GM21360 (cell line): Measurements from ENCODE around the gene SDR39U1.

Experiments used
- ATAC-seq: cut with Tn5 transposase; IDR thresholded peaks from one replicate; pipeline ENCODE4 v1.9.1; 2021; ENCODE audit warnings: mild to moderate bottlenecking, moderate library complexity; ENCODE audit not compliant: unreplicated experiment

SDR39U1 gene

DNA sequence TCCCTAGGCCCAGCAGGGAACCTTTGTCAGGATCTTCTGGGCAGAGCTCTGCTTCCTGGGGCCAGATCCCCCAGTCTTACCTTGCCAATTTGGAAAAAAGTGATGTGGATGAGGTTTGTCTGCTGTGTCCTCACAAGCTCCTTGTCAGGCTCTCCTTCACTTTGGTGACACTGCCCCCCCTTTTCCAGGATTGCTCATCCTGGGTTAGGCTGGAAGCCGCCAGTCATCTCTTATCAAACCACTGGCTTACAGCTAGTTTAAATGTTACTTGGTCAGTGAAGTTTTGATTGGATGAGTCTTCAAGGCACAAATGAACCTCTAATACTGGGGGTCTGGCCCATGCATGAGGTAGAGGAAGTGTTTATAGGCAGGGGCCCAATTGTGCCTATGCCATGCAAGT is 28.5 kb downstream of the SDR39U1 start:
- no peak for ATAC-seq

- ATAC-seq: no peak
Measured at GRCh38 chr14:24411443-24412389, 30.9 kb downstream of the SDR39U1 start.

- no peak for ATAC-seq
Measured at GRCh38 chr14:24409956-24410355, 32.6 kb downstream of the SDR39U1 start.

DNA sequence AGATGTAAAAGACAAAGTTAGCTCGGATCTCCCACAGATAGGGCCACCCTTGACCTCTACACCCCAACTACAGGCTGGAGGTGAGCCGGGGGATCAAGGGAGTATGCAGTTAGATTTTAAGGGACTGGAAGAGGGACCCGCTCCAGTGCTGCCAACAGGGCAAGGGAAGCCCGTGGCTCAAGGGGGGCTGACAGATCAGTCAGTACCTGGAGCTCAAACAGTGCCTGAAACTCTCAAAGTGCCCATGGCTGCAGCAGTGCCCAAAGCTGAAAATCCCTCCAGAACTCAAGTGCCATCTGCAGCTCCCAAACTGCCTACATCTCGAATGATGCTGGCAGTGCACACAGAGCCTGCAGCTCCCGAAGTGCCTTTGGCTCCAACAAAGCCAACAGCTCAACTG is 33.4 kb downstream of the SDR39U1 start:
- no peak for ATAC-seq

DNA sequence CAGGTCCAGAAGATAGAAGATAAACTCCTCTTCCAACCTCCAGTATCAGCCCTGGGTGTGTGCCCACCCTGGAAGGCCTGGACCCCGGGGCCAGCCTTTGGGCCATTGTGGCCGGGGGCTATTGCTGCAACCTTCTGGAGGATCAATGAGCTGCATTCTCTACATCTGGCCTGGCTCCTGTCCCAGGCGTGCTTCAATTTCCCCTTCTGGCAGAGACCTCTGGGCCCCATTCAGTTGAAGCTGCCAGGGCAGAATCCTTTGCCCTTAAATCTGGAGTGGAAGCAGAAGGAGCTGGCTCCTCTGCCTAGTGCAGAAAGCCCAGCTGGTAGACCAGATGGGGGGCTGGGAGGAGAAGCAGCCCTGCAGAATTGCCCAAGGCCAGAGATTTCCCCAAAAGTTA is 33.8 kb downstream of the SDR39U1 start:
- ATAC-seq: no peak

DNA sequence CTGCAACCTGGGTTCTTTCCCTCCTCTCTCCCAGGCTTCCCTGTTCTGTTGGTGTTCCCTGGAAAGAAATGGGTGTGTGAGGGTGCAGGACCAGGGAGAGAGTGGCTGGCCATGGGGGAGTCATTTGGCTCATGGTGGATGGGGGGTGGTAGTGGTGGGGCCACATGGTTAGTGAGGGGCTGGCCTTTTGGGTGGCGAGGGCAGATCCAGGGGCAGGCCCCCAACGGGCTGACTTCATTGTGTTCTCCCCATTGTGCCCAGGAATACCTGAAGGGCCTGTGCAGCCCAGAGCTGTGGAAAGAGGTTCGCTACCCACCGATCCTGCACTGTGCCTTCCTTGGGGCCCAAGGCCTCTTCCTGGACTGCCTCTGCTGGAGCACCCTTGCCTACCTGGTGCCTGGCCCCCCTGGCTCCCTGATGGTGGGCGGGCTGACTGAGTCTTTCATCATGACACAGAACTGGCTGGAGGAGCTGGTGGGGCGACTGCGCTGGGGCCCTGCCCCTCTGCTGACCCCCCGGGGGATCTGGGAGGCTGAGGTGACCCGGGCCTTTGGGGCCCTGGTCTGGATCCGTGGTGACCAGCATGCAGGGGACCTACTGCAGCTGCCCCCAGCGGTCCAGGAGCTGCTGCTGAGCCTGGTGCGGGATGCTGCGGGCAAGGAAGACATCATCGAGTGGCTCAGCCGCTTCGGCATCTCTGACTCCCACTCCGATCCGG is 34.8 kb downstream of the SDR39U1 start:
- ATAC-seq: no peak

GRCh38 chr14:24406416-24406815 is 36.2 kb downstream of the SDR39U1 start:
- ATAC-seq: no peak

DNA sequence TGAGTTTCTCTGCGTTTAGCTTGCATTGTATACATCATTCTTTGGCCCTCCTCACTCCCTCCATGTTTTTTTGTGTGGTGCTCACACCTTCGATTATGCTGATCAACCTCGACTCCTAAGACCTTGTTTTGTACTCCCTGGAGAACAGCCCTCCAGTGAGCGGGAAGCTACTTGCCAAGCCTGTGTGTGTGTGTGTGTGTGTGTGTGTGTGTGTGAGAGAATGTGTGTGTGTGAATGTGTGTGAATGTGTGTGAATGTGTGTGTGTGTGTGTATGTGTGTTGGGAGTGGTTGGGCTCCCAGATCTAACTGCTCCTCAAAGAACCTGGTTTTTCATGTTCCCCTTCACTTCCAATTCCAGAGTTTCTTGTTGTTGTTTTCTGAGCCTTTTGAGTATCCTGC is 37.8 kb downstream of the SDR39U1 start:
- no peak for ATAC-seq

DNA sequence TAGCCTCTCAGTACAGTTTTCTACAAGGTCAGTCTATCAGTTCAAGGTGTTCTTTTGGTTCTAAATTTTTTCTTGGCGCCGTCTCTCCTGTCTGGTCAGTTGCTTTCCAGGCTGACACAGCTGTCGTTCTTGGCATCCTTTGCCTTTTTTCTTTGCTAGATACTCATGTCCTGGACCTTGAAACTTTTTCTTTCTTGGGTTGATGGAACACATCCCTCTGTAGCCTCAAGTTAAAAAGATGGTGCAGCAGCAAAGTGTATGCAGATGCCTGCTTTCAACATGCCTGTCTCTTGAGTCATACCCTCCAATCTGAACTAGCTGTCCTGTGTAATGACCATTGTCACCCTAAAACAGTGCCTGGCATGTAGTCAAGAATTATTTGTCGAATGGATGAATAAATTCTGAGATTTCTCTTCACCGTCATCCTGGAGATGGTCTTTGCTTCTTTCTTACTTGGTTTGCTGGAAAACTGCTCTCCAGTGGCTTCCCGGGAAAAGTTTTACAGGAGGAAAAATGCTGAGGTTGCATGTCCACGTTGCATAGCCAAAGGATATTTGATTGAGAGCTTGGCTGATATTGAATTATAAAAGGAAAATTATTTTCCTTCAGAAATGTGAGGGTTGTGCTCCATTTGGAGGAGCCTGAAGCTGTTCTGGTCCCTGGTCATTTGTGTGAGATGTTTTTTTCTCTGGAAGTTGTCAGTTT is 39.1 kb downstream of the SDR39U1 start:
- ATAC-seq: no peak

DNA sequence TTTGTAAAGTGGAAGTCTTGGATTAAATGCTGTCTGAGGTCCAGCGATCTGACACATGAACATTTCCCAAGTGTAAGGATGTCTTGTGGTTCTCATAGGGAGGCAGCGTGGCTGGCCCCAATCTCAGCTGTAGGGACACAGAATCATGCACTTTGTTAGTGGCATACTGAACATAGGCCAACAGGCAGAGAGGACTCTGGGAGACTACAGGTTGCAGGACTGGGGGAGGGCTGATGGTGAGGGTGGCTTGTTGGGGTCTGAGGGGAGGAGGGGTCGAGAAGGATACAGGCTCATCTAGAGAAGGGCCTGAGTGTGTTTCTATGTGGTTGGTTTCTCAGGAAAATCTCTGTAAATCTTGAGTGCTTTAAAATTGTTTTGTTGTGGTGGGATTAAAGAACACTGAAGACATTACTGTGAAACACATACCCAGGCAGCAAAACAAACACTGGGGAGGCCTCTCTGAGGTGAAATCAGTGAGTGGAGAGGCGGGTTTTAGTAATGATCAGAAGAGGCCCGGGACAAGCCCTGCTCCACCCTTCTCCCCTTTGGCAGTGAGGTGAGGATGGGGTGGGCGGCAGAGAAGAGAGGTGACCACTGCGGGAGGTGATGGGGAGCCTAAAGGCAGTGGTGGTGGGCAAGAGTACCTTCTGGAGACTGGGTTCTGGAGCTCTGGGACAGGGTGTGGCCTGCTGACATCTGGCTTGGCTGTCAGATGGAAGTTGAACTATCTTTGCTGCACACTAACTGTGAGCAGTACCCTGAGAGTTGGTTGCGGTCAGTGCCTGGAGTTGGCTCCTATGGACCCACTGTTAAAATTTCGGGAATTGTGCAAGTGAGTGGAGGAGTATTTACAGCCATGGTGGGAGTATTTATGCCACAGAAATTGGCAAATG is 40.5 kb downstream of the SDR39U1 start:
- no peak for ATAC-seq

DNA sequence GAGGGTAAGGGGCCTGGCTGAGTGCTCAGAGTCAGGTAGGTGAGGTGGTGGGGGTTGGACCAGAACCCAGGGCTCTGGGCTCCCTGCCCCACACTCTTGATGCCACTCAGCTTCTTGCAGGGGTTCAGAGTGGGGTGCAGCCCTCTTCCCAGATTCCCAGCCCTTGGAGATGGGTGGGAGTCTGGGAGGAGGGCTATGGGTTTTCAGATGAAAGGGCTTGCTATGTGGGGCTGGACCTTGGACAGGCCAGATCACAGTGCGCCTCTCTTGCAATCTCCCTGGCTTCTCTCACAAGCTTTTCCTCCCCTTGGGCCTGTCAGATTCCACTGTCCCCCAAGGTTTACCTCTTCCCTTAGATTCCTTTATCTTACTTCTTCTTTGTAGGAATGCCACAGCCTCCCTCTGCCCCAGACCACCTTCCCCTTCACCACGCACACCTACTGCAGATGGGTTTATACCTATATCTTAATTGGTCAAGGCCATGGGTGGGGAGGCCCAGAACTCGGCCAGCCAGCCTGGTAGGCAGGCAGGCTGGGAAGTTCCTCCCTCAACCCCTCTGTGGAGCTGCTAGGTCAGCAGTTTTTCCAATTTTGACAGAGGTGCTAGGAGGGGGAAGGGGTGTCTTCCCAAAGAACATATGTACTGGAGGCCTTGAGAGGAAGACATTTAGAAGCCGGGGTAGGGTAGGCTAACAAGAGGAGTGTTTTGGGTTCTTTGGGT is 42.4 kb downstream of the SDR39U1 start:
- no peak for ATAC-seq

DNA sequence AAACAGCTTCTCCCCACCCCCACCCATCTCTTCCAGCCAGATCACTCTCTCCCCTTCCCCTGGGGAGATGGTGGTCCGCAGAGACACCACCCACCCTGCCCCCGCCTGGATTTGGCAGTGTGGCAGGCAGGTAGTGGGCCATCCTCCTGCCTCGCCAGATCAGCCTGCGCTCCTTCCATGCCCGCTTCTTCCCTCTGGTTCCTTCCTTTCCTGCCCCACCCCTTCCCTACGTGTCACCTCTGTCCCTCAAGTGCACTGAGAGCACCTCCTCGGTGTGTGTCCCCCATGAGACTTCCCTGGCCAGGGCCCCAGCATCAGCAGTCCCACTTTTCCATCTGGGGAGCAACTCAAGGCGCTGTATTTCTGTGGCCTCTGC is 43.1 kb downstream of the SDR39U1 start:
- ATAC-seq: no peak

DNA sequence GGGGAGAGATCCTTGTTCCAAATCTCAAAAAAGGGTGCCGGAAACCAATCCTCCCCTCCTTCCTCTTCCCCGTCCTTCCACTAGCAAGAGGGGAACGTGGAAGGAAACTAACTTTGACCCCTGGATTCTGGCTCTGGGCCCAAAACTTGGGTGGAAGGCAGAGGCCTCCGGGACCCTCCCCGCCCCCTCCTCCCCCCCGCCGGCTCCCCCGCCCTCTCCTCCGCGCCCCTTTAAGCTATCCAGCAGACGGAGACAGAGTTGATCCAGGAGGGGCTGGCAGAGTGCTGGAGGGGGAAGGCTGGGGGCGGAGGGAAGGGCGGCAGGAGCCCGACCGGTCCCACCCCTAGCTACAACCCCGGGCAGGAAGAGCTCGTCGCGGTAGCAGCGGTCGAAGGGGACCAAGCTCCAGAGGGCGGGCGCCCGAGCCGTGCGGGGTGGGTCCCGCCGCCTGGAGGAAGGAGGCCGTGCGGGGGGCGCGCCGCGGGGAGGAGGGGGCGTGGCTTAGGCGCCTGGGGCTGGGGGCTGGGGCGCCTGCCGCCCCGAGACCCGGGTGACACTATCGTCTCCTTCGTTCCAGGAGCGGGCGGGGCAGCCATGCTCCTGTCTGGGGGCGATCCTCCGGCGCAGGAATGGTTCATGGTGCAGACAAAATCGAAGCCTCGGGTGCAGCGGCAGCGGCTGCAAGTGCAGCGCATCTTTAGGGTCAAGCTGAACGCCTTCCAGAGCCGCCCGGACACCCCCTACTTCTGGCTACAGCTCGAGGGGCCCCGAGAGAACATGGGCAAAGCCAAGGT is 43.7 kb downstream of the SDR39U1 start, which contains the start of gene NYNRIN:
TSS of gene NYNRIN (plus strand) at position 351 of the 794 bp plus-strand sequence. CDS start at position 595, 244 bp downstream.
- ATAC-seq: no peak

DNA sequence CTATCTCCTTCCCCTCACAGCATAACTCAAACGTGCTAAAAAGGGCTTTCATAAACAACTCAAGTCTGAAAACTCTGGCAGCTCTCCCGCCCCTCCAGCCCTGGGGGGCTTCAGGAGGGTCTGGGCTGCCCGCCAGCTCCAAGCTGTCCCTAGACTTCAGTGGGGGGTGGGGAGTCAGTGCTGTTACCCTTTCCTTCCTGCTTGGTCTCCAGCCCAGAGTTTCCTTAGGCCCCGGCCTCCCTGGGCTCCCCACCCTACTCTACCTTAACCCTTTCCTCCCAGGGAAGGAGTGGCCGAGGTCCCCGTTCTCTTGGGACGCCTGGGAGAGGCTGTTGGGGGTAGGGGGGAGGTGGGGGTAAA is 44.3 kb downstream of the SDR39U1 start:
- ATAC-seq: no peak

DNA sequence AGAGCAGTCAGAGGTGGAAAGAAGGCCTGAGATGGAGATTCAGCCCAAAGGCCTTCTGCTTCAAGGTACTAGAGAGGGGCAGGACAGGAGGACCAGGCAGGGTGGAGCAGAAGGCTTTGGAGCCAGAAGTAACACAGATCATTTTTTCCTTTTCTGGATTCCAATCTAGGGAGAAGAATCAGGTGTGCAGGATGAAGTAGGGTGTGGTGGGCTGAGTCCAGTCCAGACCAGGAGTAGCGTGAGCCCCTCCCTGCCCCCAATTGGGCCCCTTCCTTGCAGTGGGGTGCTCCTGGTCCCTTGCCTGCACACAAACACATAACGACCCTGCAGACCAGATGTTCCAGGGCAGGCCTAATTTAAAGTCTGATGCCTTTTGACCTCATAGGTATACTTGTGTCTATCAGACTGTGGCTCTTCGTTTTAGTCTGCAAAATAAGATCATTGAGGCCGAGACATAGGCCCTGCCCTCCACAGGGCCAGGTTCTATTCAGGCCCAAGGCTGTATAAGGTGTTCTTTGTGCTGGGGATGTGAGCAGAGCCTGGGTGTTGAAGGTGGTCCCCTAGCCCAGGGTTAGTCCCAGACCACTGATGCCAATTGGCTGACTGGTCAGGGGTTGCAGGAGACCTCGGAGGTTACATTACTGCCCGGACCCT is 44.8 kb downstream of the SDR39U1 start:
- no peak for ATAC-seq

GRCh38 chr14:24395609-24396582 is 46.7 kb downstream of the SDR39U1 start:
- no peak for ATAC-seq

- ATAC-seq: no peak
Measured at GRCh38 chr14:24394275-24394674, 48.3 kb downstream of the SDR39U1 start.
